Measurements from ENCODE around the gene DIDO1. TPM values are rescaled to one million over a fixed set of nuclear protein-coding genes. Genes with fewer than 3 reads are reported as not detected.
A peak's percentile ranks its signal among the peaks of the same experiment; 100 is the strongest.

Gene DIDO1
- total RNA-seq, 1 experiment from 2014 or later = 85.9 TPM

DNA sequence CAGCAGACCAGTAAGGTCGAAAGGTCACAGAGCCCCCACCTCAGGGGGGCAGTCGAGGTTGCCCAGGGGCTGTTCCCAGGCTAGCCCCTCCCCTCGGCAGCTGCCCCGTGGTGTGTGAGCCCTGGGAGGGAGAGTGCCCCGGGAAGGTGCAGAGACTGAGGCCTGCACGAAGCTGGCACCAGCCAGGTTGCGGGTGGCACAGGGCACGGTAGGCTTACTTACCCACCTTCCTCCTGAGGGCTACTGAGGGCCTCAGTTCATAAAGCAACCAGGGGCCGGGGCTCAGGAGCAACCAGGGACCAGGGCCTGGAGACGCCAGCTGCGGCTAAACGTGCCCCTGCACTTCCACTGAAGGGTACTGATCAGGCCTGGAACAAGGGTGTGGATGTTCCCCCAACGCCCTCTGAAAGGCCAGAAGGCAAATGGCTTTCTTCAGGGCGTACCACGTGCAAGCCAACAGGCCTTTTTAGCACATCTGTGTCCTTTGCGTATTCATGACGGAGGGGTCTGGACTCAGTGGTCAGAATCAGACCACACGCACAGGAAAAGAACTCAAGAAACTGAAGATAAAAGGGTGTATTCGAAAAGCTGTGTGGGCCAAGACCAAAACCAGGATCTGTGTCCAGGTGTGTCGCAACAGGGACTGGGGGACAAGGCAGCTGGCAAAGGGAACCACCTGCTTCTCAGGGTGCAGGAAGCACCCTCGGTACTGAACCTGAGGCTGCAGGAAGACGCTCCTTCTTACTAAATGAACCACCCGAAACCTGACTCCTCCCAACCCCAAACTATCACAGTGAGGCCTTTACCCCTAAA lies 40.2 kb downstream of the DIDO1 start:
- Histone ChIP-seq H3K9ac (ENCODE audit: extremely low read depth, insufficient read length, low read length) (no peak overlapping the region), H2BK15ac (ENCODE audit: low read depth, low read length) (no peak overlapping the region), H2BK120ac (ENCODE audit: low read depth, low read length, poor library complexity, severe bottlenecking) (no peak overlapping the region), H3K4ac (ENCODE audit: low read depth, low read length) (no peak overlapping the region), H3K79me1 (ENCODE audit: insufficient read depth, low read depth, low read length, poor library complexity, severe bottlenecking) (no peaks in the 10 kb centered on the region), H3T11ph (ENCODE audit: low read length) (no peak overlapping the region), H3K14ac (ENCODE audit: insufficient read depth, low read length) (no peak overlapping the region), H3K79me2 (ENCODE audit: insufficient read depth, low read length) (no peaks in the 10 kb centered on the region), H2AFZ (ENCODE audit: low read length) (no peak overlapping the region), H3K18ac (ENCODE audit: insufficient read length, low read depth, low read length) (no peak overlapping the region), H4K91ac (ENCODE audit: insufficient read length, low read depth, low read length) (no peak overlapping the region), H4K20me1 (ENCODE audit: control insufficient read depth, insufficient read depth, insufficient read length) (no peaks in the 10 kb centered on the region), H4K8ac (replicated peaks; ENCODE audit: insufficient read length, low read depth, low read length) (no peak overlapping the region), H3K23me2 (ENCODE audit: insufficient read length, low read depth, low read length, poor library complexity, severe bottlenecking) (no peaks in the 10 kb centered on the region), H2BK12ac (ENCODE audit: insufficient read length, low read depth, low read length) (no peak overlapping the region), H3K56ac (ENCODE audit: insufficient read length, low read depth, low read length) (no peak overlapping the region), H3K4me1 (ENCODE audit: insufficient read depth, low read length) (no peaks in the 10 kb centered on the region; the same call in 1 of the 2 replicates), H2BK5ac (ENCODE audit: insufficient read length, low read length) (no peak overlapping the region), H3K9me3 (ENCODE audit: control insufficient read depth, low read depth, low read length) (no peaks in the 10 kb centered on the region), H2AK5ac (ENCODE audit: insufficient read length, low read length) (no peak overlapping the region), H3K4me2 (ENCODE audit: insufficient read depth, insufficient read length, low read length) (no peak overlapping the region), H3K27ac (ENCODE audit: insufficient read length, low read depth, low read length) (no peak overlapping the region), H2BK20ac (ENCODE audit: low read depth, low read length, poor library complexity, severe bottlenecking) (no peak overlapping the region), H3K23ac (ENCODE audit: insufficient read length, low read depth, low read length) (no peak overlapping the region), H3K27me3 (ENCODE audit: insufficient read depth, low read length) (no peaks in the 10 kb centered on the region), H4K5ac (ENCODE audit: insufficient read length, low read depth, low read length) (no peak overlapping the region)
- TF ChIP-seq, protein P1, sequence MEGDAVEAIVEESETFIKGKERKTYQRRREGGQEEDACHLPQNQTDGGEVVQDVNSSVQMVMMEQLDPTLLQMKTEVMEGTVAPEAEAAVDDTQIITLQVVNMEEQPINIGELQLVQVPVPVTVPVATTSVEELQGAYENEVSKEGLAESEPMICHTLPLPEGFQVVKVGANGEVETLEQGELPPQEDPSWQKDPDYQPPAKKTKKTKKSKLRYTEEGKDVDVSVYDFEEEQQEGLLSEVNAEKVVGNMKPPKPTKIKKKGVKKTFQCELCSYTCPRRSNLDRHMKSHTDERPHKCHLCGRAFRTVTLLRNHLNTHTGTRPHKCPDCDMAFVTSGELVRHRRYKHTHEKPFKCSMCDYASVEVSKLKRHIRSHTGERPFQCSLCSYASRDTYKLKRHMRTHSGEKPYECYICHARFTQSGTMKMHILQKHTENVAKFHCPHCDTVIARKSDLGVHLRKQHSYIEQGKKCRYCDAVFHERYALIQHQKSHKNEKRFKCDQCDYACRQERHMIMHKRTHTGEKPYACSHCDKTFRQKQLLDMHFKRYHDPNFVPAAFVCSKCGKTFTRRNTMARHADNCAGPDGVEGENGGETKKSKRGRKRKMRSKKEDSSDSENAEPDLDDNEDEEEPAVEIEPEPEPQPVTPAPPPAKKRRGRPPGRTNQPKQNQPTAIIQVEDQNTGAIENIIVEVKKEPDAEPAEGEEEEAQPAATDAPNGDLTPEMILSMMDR (conservative IDR thresholded peaks at IDR 0.05) = no peak
- Mint-ChIP-seq H3K4me1 (peaks cover 24 to 31% of the 10 kb centered on the region in 2 experiments), H3K27me3 (ENCODE audit: low read depth) (no peaks in the 10 kb centered on the region), H3K27ac (peak overlapping the region in 1 of 3 experiments; percentile 81; a peak in 3 of 7 replicates), H3K9me3 (no peaks in the 10 kb centered on the region), H3K36me3 (ENCODE audit: insufficient read depth in 1 of 3, low read depth in 3 of 3) (peaks cover 37 to 81% (median 50%) of the 10 kb centered on the region in 3 experiments), H3K4me3 (no peak overlapping the region; a peak in 2 of 5 replicates)
- DNase-seq = no peak
- no CpG with 5 or more reads among the region's 23 CpGs for WGBS (ENCODE audit: extremely low coverage, insufficient read length, low lambda C conversion rate)
